C4-2B (cell line): ENCODE measurements around the gene BARX2.

Experiments
- CTCF ChIP-seq: fragments of 450-650 bp; conservative IDR thresholded peaks from 2 replicates; pipeline ENCODE4 v1.5.1; 2017; ENCODE audit warnings: mild to moderate bottlenecking
- ZFX ChIP-seq: fragments of 450-650 bp; IDR thresholded peaks from 2 replicates; pipeline ENCODE4 v1.6.1; 2017

GRCh38 chr11:129404731-129405130, 29.1 kb downstream of the BARX2 start:
- TF ChIP-seq CTCF, result no peak
- no peak for TF ChIP-seq ZFX
